ENCODE data around the gene GPANK1.

Gene GPANK1

DNA sequence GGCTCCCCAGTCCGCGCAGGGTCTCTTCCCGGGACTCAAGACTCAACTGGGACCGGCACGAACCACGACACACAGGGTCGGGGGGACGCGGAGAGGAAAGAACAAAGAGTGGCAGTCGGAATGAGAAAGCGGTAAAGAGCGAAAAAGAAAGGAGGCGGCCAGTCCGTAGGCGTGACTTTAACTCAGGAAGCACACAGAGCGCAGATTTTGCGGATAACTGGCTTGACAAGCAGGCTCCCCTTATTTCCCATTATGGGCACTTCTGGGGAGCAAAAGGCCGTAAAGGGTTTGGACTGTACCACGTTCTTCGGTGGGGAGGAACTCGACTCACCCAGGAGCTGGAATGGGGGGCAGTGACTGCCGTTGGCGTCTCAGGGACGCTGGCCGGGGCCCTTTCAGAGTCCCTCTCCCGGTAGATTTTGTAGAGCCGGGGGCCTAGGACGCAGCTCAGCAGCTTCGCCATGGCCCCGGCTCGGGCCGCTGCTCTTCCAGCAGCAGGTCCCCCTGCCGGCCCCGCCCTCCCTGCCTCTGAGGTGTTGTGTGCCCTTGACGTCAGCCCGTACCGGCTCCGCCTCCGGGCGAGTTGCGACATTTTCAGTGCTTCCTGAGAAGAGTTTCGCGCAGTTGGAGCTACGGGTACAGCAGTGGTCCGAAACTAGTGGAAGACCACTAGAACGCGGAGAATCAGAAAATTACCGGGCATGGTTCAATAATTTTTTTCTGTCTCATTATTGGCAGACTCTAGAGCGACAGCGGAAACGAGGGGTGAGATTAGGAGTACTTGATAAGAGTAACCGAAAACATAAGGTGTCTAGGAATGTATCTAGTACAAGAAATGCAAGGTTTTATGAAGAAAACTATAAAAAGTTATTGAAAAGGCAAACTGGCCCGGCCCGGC is 38.3 kb upstream of the GPANK1 start, which contains the start of gene ABHD16A:
Gene ABHD16A (minus strand): TSS at position 506 of the 898 bp plus-strand sequence. CDS start 43 bp downstream, at position 463.
- TF ChIP-seq, protein P1, sequence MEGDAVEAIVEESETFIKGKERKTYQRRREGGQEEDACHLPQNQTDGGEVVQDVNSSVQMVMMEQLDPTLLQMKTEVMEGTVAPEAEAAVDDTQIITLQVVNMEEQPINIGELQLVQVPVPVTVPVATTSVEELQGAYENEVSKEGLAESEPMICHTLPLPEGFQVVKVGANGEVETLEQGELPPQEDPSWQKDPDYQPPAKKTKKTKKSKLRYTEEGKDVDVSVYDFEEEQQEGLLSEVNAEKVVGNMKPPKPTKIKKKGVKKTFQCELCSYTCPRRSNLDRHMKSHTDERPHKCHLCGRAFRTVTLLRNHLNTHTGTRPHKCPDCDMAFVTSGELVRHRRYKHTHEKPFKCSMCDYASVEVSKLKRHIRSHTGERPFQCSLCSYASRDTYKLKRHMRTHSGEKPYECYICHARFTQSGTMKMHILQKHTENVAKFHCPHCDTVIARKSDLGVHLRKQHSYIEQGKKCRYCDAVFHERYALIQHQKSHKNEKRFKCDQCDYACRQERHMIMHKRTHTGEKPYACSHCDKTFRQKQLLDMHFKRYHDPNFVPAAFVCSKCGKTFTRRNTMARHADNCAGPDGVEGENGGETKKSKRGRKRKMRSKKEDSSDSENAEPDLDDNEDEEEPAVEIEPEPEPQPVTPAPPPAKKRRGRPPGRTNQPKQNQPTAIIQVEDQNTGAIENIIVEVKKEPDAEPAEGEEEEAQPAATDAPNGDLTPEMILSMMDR (IDR thresholded peaks at IDR 0.05): peak; percentile 68
- Histone ChIP-seq H3K27me3 (no peaks in the 10 kb centered on the region), H3K4me3 (ENCODE audit: low read depth in 1 of 2, low read length in 1 of 2) (peak within 1 kb of the TSS; percentile 78 to 93)

DNA sequence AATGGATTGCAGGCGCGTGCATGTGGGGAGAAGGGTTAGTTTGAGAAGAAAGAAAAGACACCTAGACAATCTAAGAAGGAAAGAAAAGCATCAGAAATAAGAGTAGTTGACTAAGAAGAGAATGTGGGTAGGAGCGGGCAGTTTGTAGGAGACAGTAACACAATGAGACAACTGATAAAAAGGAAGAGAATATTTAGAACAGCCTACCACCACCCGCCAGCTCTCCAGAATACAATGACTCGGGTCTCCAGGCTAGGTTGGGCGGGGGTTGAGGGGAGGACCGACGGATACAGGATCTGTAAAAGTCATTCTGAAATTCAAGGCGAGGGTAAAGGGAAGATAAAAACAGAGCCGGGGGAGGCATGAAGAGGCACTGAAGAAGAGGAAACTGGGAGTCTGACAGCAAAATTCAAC is 37.6 kb upstream of the GPANK1 start:
- no peaks in the 10 kb centered on the region for H3K27me3 ChIP-seq
- peak overlapping the region; percentile 78 to 93 for H3K4me3 ChIP-seq (ENCODE audit: low read depth in 1 of 2, low read length in 1 of 2)
- peaks cover 25% of the 10 kb centered on the region in 2 experiments for H3K4me1 ChIP-seq (ENCODE audit: control insufficient read depth in 1 of 2, insufficient read depth in 1 of 2, low read depth in 1 of 2, low read length in 1 of 2)
- TF ChIP-seq, protein P1 (IDR thresholded peaks at IDR 0.05): no peak
- H3K36me3 ChIP-seq: peaks cover 30% of the 10 kb centered on the region
- H3K27ac ChIP-seq: peak overlapping the region; percentile 99
- no peaks in the 10 kb centered on the region for H3K9me3 ChIP-seq

More for the DNA sequence above, 38.3 kb upstream of the GPANK1 start, which contains the start of gene ABHD16A:
- Histone ChIP-seq H3K4me1 (ENCODE audit: control insufficient read depth in 1 of 2, insufficient read depth in 1 of 2, low read depth in 1 of 2, low read length in 1 of 2) (peaks cover 25% of the 10 kb centered on the region in 2 experiments), H3K9me3 (no peaks in the 10 kb centered on the region), H3K36me3 (peaks cover 30% of the 10 kb centered on the region), H3K27ac (peak within 1 kb of the TSS; percentile 99)

DNA sequence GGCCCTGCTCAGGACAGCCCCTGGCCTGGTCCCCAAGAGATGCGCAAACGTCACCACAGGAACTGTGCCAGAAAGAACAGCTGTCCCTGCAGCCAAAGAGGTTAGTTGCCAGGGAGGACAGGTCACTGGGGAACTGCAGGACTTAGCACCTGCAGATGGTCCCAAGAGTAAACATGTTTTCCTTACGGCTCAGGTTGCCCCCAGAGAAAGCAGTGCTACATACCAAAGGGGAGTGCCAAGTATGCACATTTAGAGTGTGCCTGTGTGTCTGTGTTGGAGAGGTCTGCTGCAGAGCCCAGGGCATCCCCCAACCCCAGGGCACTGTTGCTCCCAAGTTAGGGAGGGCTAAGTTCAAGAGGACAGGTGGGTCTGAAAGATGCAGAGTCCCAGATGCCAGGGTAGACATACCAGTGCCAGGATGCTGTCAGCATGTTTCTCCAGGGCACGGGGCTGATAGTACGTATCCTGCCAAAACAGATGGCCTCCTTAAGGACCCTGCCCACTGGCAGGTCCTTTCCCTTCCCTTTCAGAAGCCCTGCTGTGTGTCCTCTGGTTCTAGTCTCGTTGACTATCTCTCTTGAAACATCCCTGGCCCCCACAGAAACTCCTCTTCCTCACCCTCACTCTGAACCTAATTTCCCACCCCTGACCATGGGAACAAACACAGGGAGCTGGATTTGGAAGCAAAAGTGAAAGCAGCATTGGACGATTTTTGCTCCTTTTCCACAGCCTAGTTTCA is 37.0 kb upstream of the GPANK1 start:
- Histone ChIP-seq H3K36me3 (peaks cover 31% of the 10 kb centered on the region), H3K9me3 (no peaks in the 10 kb centered on the region)

DNA sequence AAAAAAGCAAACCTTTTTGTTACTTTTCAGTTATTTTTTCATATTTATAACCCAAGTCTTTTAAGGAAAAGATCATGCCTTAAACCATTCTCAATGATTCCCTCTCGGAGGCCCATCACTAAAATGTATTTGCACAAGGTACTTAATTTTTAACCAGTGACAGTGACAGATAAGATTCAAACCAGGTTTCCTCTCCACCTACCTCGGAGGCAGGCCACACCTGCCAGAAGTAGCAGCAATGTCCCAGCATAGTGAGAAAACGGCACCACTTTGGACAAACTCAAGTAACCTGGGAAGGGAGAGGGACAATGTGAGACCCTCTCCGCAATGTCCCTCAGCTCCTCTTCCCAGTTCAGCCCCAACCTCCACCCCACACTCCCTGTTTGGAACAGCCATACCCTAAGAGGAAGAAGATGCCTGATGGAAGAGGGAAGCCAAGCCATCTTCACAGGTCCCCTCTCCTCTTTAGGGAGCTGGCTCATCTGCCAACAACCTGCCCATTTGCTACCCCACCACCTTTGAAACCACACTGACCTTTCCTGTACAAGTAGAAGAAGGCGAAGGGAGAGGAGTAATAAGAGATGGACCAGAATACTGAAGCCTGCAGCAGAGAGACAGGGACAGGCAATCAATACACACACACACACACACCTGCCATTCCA is 36.1 kb upstream of the GPANK1 start:
- Histone ChIP-seq H3K4me1 (ENCODE audit: control insufficient read depth in 1 of 2, insufficient read depth in 1 of 2, low read depth in 1 of 2, low read length in 1 of 2) (peaks cover 25% of the 10 kb centered on the region in 2 experiments), H3K27ac (peak overlapping the region; percentile 99), H3K4me3 (ENCODE audit: low read depth in 1 of 2, low read length in 1 of 2) (no peak overlapping the region), H3K36me3 (peaks cover 39% of the 10 kb centered on the region), H3K27me3 (no peaks in the 10 kb centered on the region), H3K9me3 (no peaks in the 10 kb centered on the region)
- TF ChIP-seq, protein P1 (IDR thresholded peaks at IDR 0.05): no peak

More for the DNA sequence above, 37.0 kb upstream of the GPANK1 start:
- Histone ChIP-seq H3K4me3 (ENCODE audit: low read depth in 1 of 2, low read length in 1 of 2) (peak overlapping the region; percentile 78 to 93), H3K27ac (peak overlapping the region; percentile 99), H3K4me1 (ENCODE audit: control insufficient read depth in 1 of 2, insufficient read depth in 1 of 2, low read depth in 1 of 2, low read length in 1 of 2) (peaks cover 25% of the 10 kb centered on the region in 2 experiments), H3K27me3 (no peaks in the 10 kb centered on the region)
- TF ChIP-seq, protein P1 (IDR thresholded peaks at IDR 0.05): no peak

DNA sequence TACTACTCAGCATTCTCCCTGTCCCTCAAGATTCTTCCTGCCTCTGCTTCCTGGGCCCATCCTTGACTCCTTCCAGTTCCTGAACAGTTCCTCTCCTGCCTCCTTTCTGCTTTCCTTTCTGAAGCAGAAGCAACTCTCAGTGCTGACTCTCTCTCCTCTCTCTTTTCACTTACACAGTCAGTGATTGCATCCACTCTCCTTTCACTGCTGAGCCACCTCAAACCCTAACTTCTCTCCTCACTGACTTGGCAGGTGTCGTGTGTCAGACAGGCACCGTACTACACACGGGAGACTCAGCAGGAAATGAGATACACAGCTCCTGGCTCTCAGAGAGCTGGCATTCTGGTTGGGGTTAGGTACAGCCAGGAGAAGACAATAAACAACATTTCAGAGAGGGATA is 32.8 kb upstream of the GPANK1 start:
- TF ChIP-seq, protein P1 (IDR thresholded peaks at IDR 0.05): no peak
- Histone ChIP-seq H3K27ac (peak overlapping the region; percentile 51), H3K4me1 (ENCODE audit: control insufficient read depth in 1 of 2, insufficient read depth in 1 of 2, low read depth in 1 of 2, low read length in 1 of 2) (peaks cover 16 to 18% of the 10 kb centered on the region in 2 experiments), H3K4me3 (ENCODE audit: low read depth in 1 of 2, low read length in 1 of 2) (no peak overlapping the region), H3K9me3 (no peaks in the 10 kb centered on the region), H3K27me3 (no peaks in the 10 kb centered on the region), H3K36me3 (peaks cover 72% of the 10 kb centered on the region)
